Choroid plexus epithelial cell (primary cell): Measurements from ENCODE around the gene PHLPP1.

ENCODE experiments used
- DNase-seq: peaks from one replicate; pipeline ENCODE4 v3.0.0-alpha.2; 2010; ENCODE audit warnings: low read depth
- H3K4me3 ChIP-seq: 2 replicates; pipeline ENCODE4 v1.5.1; 2011; ENCODE audit warnings: low read depth, mild to moderate bottlenecking, control low read depth, low read length, moderate library complexity
- TF ChIP-seq, protein P1 (sequence below): conservative IDR thresholded peaks from 2 replicates; pipeline ENCODE4 v1.5.1; 2011; ENCODE audit warnings: low read depth, mild to moderate bottlenecking, control low read depth, inconsistent platforms, low read length, moderate library complexity

PHLPP1 gene

DNA sequence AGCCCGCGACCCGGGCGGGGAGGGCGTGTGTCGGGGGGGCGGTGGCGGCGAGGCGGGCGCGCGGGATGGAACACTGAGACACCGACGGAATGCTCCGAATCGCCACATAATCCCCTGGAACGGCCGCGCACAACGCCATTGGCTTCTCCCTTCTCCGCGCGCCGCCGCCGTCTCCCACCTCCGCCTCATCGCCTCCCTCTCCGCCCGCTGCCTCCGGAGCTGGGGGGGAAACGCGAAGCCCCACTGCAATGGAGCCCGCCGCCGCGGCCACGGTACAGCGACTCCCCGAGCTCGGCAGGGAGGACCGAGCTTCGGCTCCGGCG, at the start of gene PHLPP1:
Gene PHLPP1, plus strand, starts transcription at position 106 of the 323 bp plus-strand sequence. Its CDS starts 143 bp downstream, at position 249.
- DNase-seq: no peak
- TF ChIP-seq, protein P1, sequence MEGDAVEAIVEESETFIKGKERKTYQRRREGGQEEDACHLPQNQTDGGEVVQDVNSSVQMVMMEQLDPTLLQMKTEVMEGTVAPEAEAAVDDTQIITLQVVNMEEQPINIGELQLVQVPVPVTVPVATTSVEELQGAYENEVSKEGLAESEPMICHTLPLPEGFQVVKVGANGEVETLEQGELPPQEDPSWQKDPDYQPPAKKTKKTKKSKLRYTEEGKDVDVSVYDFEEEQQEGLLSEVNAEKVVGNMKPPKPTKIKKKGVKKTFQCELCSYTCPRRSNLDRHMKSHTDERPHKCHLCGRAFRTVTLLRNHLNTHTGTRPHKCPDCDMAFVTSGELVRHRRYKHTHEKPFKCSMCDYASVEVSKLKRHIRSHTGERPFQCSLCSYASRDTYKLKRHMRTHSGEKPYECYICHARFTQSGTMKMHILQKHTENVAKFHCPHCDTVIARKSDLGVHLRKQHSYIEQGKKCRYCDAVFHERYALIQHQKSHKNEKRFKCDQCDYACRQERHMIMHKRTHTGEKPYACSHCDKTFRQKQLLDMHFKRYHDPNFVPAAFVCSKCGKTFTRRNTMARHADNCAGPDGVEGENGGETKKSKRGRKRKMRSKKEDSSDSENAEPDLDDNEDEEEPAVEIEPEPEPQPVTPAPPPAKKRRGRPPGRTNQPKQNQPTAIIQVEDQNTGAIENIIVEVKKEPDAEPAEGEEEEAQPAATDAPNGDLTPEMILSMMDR: no peak
- peak within 1 kb of the TSS; percentile 83 for H3K4me3 ChIP-seq

- H3K4me3 ChIP-seq: no peak overlapping the region
- TF ChIP-seq, protein P1: no peak
- no peak for DNase-seq
Measured at GRCh38 chr18:62669225-62669624, 46.1 kb upstream of the PHLPP1 start.

GRCh38 chr18:62670573-62670972, 44.8 kb upstream of the PHLPP1 start:
- no peak for DNase-seq
- TF ChIP-seq, protein P1: no peak
- no peak overlapping the region for H3K4me3 ChIP-seq

GRCh38 chr18:62672600-62672999, 42.7 kb upstream of the PHLPP1 start:
- peak; percentile 4 for DNase-seq
- no peak overlapping the region for H3K4me3 ChIP-seq

GRCh38 chr18:62678847-62679485, 36.4 kb upstream of the PHLPP1 start:
- DNase-seq: no peak
- TF ChIP-seq, protein P1: no peak
- H3K4me3 ChIP-seq: no peak overlapping the region

More at GRCh38 chr18:62672600-62672999, 42.7 kb upstream of the PHLPP1 start:
- TF ChIP-seq, protein P1: no peak

- DNase-seq: no peak
- TF ChIP-seq, protein P1: no peak
- no peak overlapping the region for H3K4me3 ChIP-seq
Measured at GRCh38 chr18:62682371-62682770, 33.0 kb upstream of the PHLPP1 start.

GRCh38 chr18:62683935-62684334, 31.4 kb upstream of the PHLPP1 start:
- TF ChIP-seq, protein P1: no peak
- no peak for DNase-seq
- H3K4me3 ChIP-seq: no peak overlapping the region
